A549 (cell line): Measurements from ENCODE around the gene GDF7. TPM values are rescaled to one million over a fixed set of nuclear protein-coding genes. Genes with fewer than 3 reads are reported as not detected.

Source experiments
- ATAC-seq, 2 experiments: fragments of 200-7000 bp in 1 of 2; fragments of >200 bp in 1 of 2; cut with Nextera tagmentation in 1 of 2; cut with Tn5 transposase in 1 of 2; 3 replicates each; pipeline versions ENCODE4 v1.8.0 to v1.9.1; 2018 to 2020; ENCODE audit warnings: mild to moderate bottlenecking in 1 of 2, moderate library complexity in 1 of 2
- CTCF ChIA-PET: fragments of 300-600 bp; sonication (Branson Sonifier 250); formaldehyde crosslinking; extraction: SDS; loops from one replicate; lab custom pipeline; 2021; ENCODE audit warnings: antibody characterized with exemption, inconsistent platforms; lab: Yijun Ruan, JAX
- POLR2A ChIA-PET: fragments of 350-600 bp; formaldehyde crosslinking; extraction: SDS; loops from one replicate; lab custom pipeline; 2021; ENCODE audit warnings: antibody characterized with exemption, inconsistent platforms; lab: Yijun Ruan, JAX
- DNase-seq, 2 experiments: peaks; one replicate each; pipeline versions ENCODE4 v3.0.0 to v3.0.0-alpha.2; 2011 to 2016; ENCODE audit warnings: low read depth in 1 of 2, low spot score in 1 of 2
- FAIRE-seq: peaks from 2 replicates; lab custom pipeline; 2011; peaks lifted over from hg19 to GRCh38; lab: Jason Lieb, UNC
- H3K27ac ChIP-seq, 2 experiments: fragments of >200 bp; sonication (Bioruptor Twin); formaldehyde crosslinking; 3 replicates each; pipeline ENCODE4 v1.5.1; 2016 to 2017
- H3K4me1 ChIP-seq: fragments of >200 bp; sonication (Bioruptor Twin); formaldehyde crosslinking; 3 replicates; pipeline ENCODE4 v1.6.1; 2016
- H3K4me2 ChIP-seq: fragments of >200 bp; sonication (Bioruptor Twin); formaldehyde crosslinking; 3 replicates; pipeline ENCODE4 v1.6.1; 2016
- H3K4me3 ChIP-seq: fragments of >200 bp; sonication (Bioruptor Twin); formaldehyde crosslinking; 3 replicates; pipeline ENCODE4 v1.5.1; 2016
- H3K9me3 ChIP-seq: fragments of >200 bp; sonication (Bioruptor Twin); formaldehyde crosslinking; 3 replicates; pipeline ENCODE4 v1.6.1; 2016
- BHLHE40 ChIP-seq: IDR thresholded peaks from 2 replicates; pipeline ENCODE4 v1.6.1; 2012; ENCODE audit warnings: low read depth, low read length, inconsistent platforms
- CEBPB ChIP-seq, 2 experiments: fragments of >200 bp in 1 of 2; sonication (Bioruptor Twin) in 1 of 2; formaldehyde crosslinking in 1 of 2; IDR thresholded peaks; 2 replicates each; pipeline ENCODE4 v1.6.1; 2012 to 2016
- CHD4 ChIP-seq: fragments of 200-600 bp; sonication (generic); IDR thresholded peaks from 2 replicates; pipeline ENCODE4 v1.6.1; 2016; ENCODE audit warnings: antibody characterized with exemption, mild to moderate bottlenecking, borderline replicate concordance
- EHF ChIP-seq: fragments of 250-450 bp; sonication (Bioruptor Pico); IDR thresholded peaks from 2 replicates; pipeline ENCODE4 v1.5.0; 2020; ENCODE audit warnings: mild to moderate bottlenecking
- GATA3 ChIP-seq: IDR thresholded peaks from 2 replicates; pipeline ENCODE4 v1.6.1; 2012; ENCODE audit warnings: borderline replicate concordance
- HDAC2 ChIP-seq: fragments of 200-600 bp; sonication (generic); IDR thresholded peaks from 2 replicates; pipeline ENCODE4 v1.6.1; 2016
- HOXB5 ChIP-seq: fragments of 250-450 bp; sonication (Bioruptor Pico); IDR thresholded peaks from 2 replicates; pipeline ENCODE4 v1.5.0; 2020; ENCODE audit warnings: mild to moderate bottlenecking, moderate library complexity
- JUN ChIP-seq, 2 experiments: fragments of >200 bp; sonication (Bioruptor Twin); formaldehyde crosslinking; IDR thresholded peaks; 2 replicates in 1 of 2; 3 replicates in 1 of 2; pipeline ENCODE4 v1.6.1; 2016 to 2017
- JUNB ChIP-seq: fragments of >200 bp; sonication (Bioruptor Twin); formaldehyde crosslinking; IDR thresholded peaks from 2 replicates; pipeline ENCODE4 v1.6.1; 2016
- KDM1A ChIP-seq: fragments of 200-600 bp; sonication (generic); IDR thresholded peaks from 2 replicates; pipeline ENCODE4 v1.6.1; 2016; ENCODE audit warnings: low read depth, mild to moderate bottlenecking
- MAFK ChIP-seq: fragments of 450-650 bp; IDR thresholded peaks from 2 replicates; pipeline ENCODE4 v1.6.1; 2014; ENCODE audit not compliant: partially characterized antibody
- NPAS2 ChIP-seq: fragments of 250-450 bp; sonication (Bioruptor Pico); IDR thresholded peaks from 2 replicates; pipeline ENCODE4 v1.8.0; 2022; ENCODE audit warnings: mild to moderate bottlenecking, moderate library complexity, borderline replicate concordance
- POLR2A ChIP-seq: IDR thresholded peaks from 2 replicates; pipeline ENCODE4 v1.6.1; 2012; ENCODE audit warnings: mild to moderate bottlenecking, low read length
- RAD21 ChIP-seq, 2 experiments: fragments of >200 bp in 1 of 2; sonication (Bioruptor Twin) in 1 of 2; formaldehyde crosslinking in 1 of 2; IDR thresholded peaks in 1 of 2; conservative IDR thresholded peaks in 1 of 2; 2 replicates in 1 of 2; 3 replicates in 1 of 2; pipeline ENCODE4 v1.6.1; 2012 to 2018; ENCODE audit warnings: inconsistent platforms in 1 of 2
- TP53 ChIP-seq: fragments of 250-450 bp; sonication (Bioruptor Pico); IDR thresholded peaks from 2 replicates; pipeline ENCODE4 v1.5.0; 2021; ENCODE audit warnings: mild to moderate bottlenecking, moderate library complexity
- WGBS: methylation state at CpG from one replicate; pipeline ENCODE4 v1.1.6; 2017; ENCODE audit errors: missing lambda C conversion rate; 5-methylcytosine and 5-hydroxymethylcytosine counted together
- polyA plus RNA-seq, 4 experiments: library from polyadenylated mRNA; depleted of rRNA in 3 of 4; stranded (reverse); fragments of >200 nt; fragmentation: RNase III in 1 of 4; extraction: RNeasy Plus Mini Kit Qiagen cat#74134 plus additional on column Dnase treatment in 1 of 4; gene quantifications; 2 replicates in 3 of 4; 3 replicates in 1 of 4; pipeline ENCODE4 v1.2.3, GENCODE V29; 2011 to 2017
- TF ChIP-seq, protein P1 (sequence below): fragments of 200-600 bp; sonication (generic); IDR thresholded peaks from 2 replicates; pipeline ENCODE4 v1.6.1; 2016; ENCODE audit warnings: antibody characterized with exemption, mild to moderate bottlenecking, moderate library complexity
- TF ChIP-seq, protein P2 (sequence below): fragments of 250-450 bp; sonication (Bioruptor Pico); IDR thresholded peaks from 2 replicates; pipeline ENCODE4 v1.5.0; 2021; ENCODE audit warnings: mild to moderate bottlenecking, moderate library complexity, borderline replicate concordance
- TF ChIP-seq, protein P3 (sequence below): fragments of >200 bp; sonication (Bioruptor Twin); formaldehyde crosslinking; IDR thresholded peaks from 3 replicates; pipeline ENCODE4 v1.6.1; 2016

Gene GDF7
- polyA plus RNA-seq, 2 of the 4 experiments (the other 2 are of a cell fraction): 0.03 to 0.05 TPM

DNA sequence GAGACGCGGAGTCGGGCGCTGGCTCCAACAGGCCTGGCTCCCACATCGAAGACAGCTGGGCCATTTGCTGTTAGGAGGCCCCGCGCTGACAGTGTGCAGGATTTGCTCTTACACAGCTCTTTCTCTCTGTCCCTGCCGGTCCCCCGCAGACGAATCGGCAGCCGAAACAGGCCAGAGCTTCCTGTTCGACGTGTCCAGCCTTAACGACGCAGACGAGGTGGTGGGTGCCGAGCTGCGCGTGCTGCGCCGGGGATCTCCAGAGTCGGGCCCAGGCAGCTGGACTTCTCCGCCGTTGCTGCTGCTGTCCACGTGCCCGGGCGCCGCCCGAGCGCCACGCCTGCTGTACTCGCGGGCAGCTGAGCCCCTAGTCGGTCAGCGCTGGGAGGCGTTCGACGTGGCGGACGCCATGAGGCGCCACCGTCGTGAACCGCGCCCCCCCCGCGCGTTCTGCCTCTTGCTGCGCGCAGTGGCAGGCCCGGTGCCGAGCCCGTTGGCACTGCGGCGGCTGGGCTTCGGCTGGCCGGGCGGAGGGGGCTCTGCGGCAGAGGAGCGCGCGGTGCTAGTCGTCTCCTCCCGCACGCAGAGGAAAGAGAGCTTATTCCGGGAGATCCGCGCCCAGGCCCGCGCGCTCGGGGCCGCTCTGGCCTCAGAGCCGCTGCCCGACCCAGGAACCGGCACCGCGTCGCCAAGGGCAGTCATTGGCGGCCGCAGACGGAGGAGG lies 3.5 kb downstream of the GDF7 start (continued):
- no peak for TF ChIP-seq KDM1A
- TF ChIP-seq RAD21 (conservative IDR thresholded peaks at IDR 0.05 in 1 of 2, IDR thresholded peaks at IDR 0.05 in 1 of 2): no peak
- TF ChIP-seq HOXB5 (CRISPR knock-in tag): no peak
- no peak for TF ChIP-seq HDAC2
- TF ChIP-seq JUN (IDR thresholded peaks at IDR 0.05): no peak
- TF ChIP-seq JUNB: no peak
- no peak for TF ChIP-seq CHD4
- TF ChIP-seq, all 56 proteins: peak for 0

DNA sequence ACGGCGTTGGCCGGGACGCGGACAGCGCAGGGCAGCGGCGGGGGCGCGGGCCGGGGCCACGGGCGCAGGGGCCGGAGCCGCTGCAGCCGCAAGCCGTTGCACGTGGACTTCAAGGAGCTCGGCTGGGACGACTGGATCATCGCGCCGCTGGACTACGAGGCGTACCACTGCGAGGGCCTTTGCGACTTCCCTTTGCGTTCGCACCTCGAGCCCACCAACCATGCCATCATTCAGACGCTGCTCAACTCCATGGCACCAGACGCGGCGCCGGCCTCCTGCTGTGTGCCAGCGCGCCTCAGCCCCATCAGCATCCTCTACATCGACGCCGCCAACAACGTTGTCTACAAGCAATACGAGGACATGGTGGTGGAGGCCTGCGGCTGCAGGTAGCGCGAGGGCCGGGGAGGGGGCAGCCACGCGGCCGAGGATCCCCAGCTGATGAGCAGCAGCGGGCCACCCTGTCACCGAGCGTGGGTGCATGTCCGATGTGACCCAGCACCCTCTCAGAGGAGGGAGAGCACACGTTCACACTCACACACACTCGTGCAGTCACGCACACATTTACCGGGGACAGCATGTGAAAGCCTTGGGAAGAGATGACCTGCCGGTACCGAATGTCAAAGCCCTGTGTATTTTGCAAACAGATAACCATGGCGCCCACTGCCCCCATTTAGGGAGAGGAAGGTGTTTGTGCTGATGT lies 4.2 kb downstream of the GDF7 start:
- WGBS: 88% methylated on average over 56 of the region's 60 CpGs
- no peak for DNase-seq
- Histone ChIP-seq H3K9me3 (no peaks in the 10 kb centered on the region), H3K4me1 (peaks cover 21% of the 10 kb centered on the region), H3K4me3 (no peak overlapping the region), H3K4me2 (no peak overlapping the region), H3K27ac (no peak overlapping the region)
- FAIRE-seq: no peak
- CTCF ChIA-PET: interaction anchor here (0.5 to 10.3 kb wide), 7 partner anchors 8 to 356 kb away, joined by 3 to 191 read pairs (median 4); partner anchors contain the start of gene GDF7
- POLR2A ChIA-PET: no interaction called here
- ATAC-seq: no peak
- no peak for TF ChIP-seq BHLHE40
- TF ChIP-seq CEBPB (IDR thresholded peaks at IDR 0.05): no peak
- peak; percentile 78 for TF ChIP-seq MAFK
- TF ChIP-seq, all 56 proteins: peak for 1

DNA sequence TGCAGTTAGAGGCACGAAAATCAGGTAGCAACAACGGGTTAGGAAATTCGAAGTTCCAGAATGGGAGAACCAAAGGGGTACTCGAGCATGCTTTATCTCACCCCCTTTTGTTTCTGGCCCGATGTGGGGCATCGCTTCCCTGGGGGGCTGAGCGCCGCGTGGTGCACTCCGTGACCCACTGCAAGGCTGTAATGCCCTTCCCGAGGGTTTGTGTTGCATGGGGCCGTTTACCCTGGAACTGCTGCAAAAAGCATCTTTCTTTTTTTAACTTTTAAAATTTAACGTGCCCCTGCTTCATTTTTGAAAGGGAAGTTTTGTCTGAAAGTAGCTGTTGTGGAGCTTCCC lies 4.8 kb downstream of the GDF7 start:
- FAIRE-seq (no peak), ATAC-seq (no peak)
- no peak overlapping the region for H3K4me3 ChIP-seq
- WGBS: 48% methylated on average over 13 of the region's 13 CpGs
- TF ChIP-seq JUN (IDR thresholded peaks at IDR 0.05): no peak
- no peak for TF ChIP-seq EHF (CRISPR knock-in tag)
- TF ChIP-seq GATA3: no peak
- TF ChIP-seq HOXB5 (CRISPR knock-in tag): no peak
- TF ChIP-seq, protein P1, sequence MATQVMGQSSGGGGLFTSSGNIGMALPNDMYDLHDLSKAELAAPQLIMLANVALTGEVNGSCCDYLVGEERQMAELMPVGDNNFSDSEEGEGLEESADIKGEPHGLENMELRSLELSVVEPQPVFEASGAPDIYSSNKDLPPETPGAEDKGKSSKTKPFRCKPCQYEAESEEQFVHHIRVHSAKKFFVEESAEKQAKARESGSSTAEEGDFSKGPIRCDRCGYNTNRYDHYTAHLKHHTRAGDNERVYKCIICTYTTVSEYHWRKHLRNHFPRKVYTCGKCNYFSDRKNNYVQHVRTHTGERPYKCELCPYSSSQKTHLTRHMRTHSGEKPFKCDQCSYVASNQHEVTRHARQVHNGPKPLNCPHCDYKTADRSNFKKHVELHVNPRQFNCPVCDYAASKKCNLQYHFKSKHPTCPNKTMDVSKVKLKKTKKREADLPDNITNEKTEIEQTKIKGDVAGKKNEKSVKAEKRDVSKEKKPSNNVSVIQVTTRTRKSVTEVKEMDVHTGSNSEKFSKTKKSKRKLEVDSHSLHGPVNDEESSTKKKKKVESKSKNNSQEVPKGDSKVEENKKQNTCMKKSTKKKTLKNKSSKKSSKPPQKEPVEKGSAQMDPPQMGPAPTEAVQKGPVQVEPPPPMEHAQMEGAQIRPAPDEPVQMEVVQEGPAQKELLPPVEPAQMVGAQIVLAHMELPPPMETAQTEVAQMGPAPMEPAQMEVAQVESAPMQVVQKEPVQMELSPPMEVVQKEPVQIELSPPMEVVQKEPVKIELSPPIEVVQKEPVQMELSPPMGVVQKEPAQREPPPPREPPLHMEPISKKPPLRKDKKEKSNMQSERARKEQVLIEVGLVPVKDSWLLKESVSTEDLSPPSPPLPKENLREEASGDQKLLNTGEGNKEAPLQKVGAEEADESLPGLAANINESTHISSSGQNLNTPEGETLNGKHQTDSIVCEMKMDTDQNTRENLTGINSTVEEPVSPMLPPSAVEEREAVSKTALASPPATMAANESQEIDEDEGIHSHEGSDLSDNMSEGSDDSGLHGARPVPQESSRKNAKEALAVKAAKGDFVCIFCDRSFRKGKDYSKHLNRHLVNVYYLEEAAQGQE: no peak
- no peak for TF ChIP-seq NPAS2
- no peak for TF ChIP-seq TP53 (CRISPR knock-in tag)
- TF ChIP-seq, protein P2, sequence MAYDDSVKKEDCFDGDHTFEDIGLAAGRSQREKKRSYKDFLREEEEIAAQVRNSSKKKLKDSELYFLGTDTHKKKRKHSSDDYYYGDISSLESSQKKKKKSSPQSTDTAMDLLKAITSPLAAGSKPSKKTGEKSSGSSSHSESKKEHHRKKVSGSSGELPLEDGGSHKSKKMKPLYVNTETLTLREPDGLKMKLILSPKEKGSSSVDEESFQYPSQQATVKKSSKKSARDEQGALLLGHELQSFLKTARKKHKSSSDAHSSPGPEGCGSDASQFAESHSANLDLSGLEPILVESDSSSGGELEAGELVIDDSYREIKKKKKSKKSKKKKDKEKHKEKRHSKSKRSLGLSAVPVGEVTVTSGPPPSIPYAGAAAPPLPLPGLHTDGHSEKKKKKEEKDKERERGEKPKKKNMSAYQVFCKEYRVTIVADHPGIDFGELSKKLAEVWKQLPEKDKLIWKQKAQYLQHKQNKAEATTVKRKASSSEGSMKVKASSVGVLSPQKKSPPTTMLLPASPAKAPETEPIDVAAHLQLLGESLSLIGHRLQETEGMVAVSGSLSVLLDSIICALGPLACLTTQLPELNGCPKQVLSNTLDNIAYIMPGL (CRISPR knock-in tag): no peak
- TF ChIP-seq, protein P3, sequence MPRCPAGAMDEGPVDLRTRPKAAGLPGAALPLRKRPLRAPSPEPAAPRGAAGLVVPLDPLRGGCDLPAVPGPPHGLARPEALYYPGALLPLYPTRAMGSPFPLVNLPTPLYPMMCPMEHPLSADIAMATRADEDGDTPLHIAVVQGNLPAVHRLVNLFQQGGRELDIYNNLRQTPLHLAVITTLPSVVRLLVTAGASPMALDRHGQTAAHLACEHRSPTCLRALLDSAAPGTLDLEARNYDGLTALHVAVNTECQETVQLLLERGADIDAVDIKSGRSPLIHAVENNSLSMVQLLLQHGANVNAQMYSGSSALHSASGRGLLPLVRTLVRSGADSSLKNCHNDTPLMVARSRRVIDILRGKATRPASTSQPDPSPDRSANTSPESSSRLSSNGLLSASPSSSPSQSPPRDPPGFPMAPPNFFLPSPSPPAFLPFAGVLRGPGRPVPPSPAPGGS: no peak
- no peak for TF ChIP-seq POLR2A
- TF ChIP-seq, all 56 proteins: peak for 0
- ChIA-PET CTCF (interaction anchor here (0.6 to 10.3 kb wide), 4 partner anchors 8 to 290 kb away, joined by 3 to 191 read pairs (median 26); partner anchors contain the start of gene GDF7), POLR2A (no interaction called here)
- DNase-seq: no peak
- H3K4me1 ChIP-seq: peaks cover 21% of the 10 kb centered on the region
- no peak overlapping the region for H3K27ac ChIP-seq
- no peaks in the 10 kb centered on the region for H3K9me3 ChIP-seq
- H3K4me2 ChIP-seq: no peak overlapping the region
